KMS-11 (cell line): ENCODE data around the gene LILRA5.
A peak's percentile ranks its signal among the peaks of the same experiment; 100 is the strongest.

Experiments used
- H2AFZ ChIP-seq: fragments of 200-600 bp; sonication (generic); 2 replicates; pipeline ENCODE4 v1.6.1; 2016; ENCODE audit warnings: antibody characterized with exemption, mixed run types, low read depth
- H3K27ac ChIP-seq: fragments of 200-600 bp; sonication (generic); 2 replicates; pipeline ENCODE4 v1.6.1; 2016; ENCODE audit warnings: mild to moderate bottlenecking, mixed run types
- H3K27me3 ChIP-seq: fragments of 200-600 bp; sonication (generic); 2 replicates; pipeline ENCODE4 v1.6.1; 2017; ENCODE audit warnings: mild to moderate bottlenecking, low read depth, mixed run types, moderate library complexity; ENCODE audit not compliant: insufficient read depth
- H3K36me3 ChIP-seq: fragments of 200-600 bp; sonication (generic); 2 replicates; pipeline ENCODE4 v1.6.1; 2017; ENCODE audit warnings: mild to moderate bottlenecking, mixed run types; ENCODE audit not compliant: insufficient read depth
- H3K4me1 ChIP-seq: fragments of 200-600 bp; sonication (generic); 2 replicates; pipeline ENCODE4 v1.6.1; 2016; ENCODE audit warnings: mild to moderate bottlenecking, low read depth, mixed run types; ENCODE audit not compliant: poor library complexity, severe bottlenecking
- H3K4me2 ChIP-seq: fragments of 200-600 bp; sonication (generic); 2 replicates; pipeline ENCODE4 v1.7.0; 2016; ENCODE audit warnings: mild to moderate bottlenecking, mixed run types
- H3K4me3 ChIP-seq: fragments of 200-600 bp; sonication (generic); IDR thresholded peaks from 2 replicates; pipeline ENCODE4 v1.6.1; 2017; ENCODE audit warnings: low read depth, low read length, mixed read lengths; ENCODE audit not compliant: insufficient read depth
- H3K79me2 ChIP-seq: fragments of 200-600 bp; sonication (generic); 2 replicates; pipeline ENCODE4 v1.6.1; 2016; ENCODE audit warnings: low read depth, mixed run types; ENCODE audit not compliant: insufficient read depth
- H3K9ac ChIP-seq: fragments of 200-600 bp; sonication (generic); 2 replicates; pipeline ENCODE4 v1.6.1; 2016; ENCODE audit warnings: mild to moderate bottlenecking, mixed run types
- H4K20me1 ChIP-seq: fragments of 200-600 bp; sonication (generic); 2 replicates; pipeline ENCODE4 v1.6.1; 2016; ENCODE audit warnings: mild to moderate bottlenecking, mixed run types; ENCODE audit not compliant: insufficient read depth
- TF ChIP-seq, protein P1 (sequence below): fragments of 200-600 bp; sonication (generic); conservative IDR thresholded peaks from 2 replicates; pipeline ENCODE4 v1.6.1; 2017; ENCODE audit warnings: low read depth, mild to moderate bottlenecking, antibody characterized with exemption, low read length, moderate library complexity, mixed read lengths

The LILRA5 gene

GRCh38 chr19:54351474-54351873 is 38.5 kb upstream of the LILRA5 start:
- Histone ChIP-seq H3K9ac (no peak overlapping the region), H3K27ac (no peak overlapping the region), H3K79me2 (no peaks in the 10 kb centered on the region), H3K4me2 (peak overlapping the region; percentile 8; the same call in 1 of the 2 replicates), H3K4me1 (no peaks in the 10 kb centered on the region), H3K36me3 (no peaks in the 10 kb centered on the region), H4K20me1 (no peaks in the 10 kb centered on the region), H3K27me3 (peaks cover 3% of the 10 kb centered on the region; the same call in 1 of the 2 replicates), H3K4me3 (no peak overlapping the region), H2AFZ (no peak overlapping the region)
- TF ChIP-seq, protein P1, sequence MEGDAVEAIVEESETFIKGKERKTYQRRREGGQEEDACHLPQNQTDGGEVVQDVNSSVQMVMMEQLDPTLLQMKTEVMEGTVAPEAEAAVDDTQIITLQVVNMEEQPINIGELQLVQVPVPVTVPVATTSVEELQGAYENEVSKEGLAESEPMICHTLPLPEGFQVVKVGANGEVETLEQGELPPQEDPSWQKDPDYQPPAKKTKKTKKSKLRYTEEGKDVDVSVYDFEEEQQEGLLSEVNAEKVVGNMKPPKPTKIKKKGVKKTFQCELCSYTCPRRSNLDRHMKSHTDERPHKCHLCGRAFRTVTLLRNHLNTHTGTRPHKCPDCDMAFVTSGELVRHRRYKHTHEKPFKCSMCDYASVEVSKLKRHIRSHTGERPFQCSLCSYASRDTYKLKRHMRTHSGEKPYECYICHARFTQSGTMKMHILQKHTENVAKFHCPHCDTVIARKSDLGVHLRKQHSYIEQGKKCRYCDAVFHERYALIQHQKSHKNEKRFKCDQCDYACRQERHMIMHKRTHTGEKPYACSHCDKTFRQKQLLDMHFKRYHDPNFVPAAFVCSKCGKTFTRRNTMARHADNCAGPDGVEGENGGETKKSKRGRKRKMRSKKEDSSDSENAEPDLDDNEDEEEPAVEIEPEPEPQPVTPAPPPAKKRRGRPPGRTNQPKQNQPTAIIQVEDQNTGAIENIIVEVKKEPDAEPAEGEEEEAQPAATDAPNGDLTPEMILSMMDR, result no peak

DNA sequence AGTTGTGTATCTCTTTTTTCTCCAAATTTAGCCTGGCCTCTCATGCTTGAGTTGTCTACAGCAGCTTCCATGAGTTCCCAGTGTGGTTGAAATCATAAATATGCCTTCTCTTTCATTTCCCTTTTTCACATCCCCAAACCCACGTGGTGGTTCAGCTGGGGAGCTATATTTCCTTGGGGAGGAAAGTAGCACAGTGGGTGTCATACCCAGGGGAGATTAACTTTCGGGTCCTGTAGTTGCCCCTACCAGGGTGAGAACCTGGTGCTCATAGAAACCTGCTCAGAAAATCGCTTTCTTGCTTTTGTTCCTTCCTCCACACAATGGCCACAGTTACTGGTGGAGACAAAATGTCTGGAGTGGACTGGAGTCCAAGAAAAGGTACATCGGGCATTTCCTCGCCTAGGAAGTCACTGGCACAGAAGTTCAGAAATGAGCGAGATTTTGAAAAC is 33.0 kb upstream of the LILRA5 start:
- Histone ChIP-seq H3K79me2 (no peaks in the 10 kb centered on the region), H3K27me3 (peaks cover 18% of the 10 kb centered on the region; the same call in 1 of the 2 replicates), H3K4me1 (no peaks in the 10 kb centered on the region), H4K20me1 (no peaks in the 10 kb centered on the region), H3K9ac (no peak overlapping the region), H3K4me3 (no peak overlapping the region), H3K36me3 (no peaks in the 10 kb centered on the region), H2AFZ (no peak overlapping the region), H3K27ac (no peak overlapping the region), H3K4me2 (no peak overlapping the region)
- TF ChIP-seq, protein P1, result no peak

DNA sequence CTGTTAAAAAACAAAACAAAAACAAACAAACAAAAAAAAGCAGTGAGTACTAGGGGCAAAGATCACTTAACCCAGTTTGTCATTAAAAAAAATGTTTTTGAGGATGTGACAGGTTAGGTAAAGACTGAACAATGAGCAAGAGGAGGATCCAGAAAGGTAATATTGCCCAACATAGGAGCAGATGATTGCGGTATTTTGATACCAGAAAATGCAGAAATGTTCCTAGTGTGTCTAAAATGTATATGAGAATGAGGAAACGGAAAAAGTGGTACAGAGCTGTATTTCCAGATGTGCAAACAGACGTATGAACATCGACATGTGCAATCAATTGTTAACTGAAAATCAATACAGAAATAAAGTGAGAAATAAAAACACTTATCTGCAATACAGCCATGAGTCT is 30.9 kb upstream of the LILRA5 start:
- Histone ChIP-seq H3K27me3 (peaks cover 18% of the 10 kb centered on the region; the same call in 1 of the 2 replicates), H3K4me3 (no peak overlapping the region)

DNA sequence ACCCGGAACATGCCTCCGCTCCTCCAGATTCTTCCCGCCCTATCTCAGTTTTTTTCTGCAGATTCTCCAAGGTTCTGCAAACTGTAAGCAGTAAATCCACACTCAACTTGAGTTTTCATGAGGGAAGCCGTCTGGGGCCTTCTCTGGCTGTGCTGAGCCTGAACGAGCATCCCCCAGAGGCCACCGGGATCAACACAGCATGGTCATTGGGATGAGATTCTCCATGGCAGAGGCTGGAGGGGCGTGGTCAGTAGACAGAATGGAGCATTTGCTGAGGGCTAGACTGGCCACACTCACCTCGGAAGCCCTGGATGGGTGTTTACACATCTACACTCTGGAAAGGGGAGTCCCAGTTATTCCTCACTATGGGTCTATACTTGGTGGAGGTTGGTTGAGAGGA is 28.3 kb upstream of the LILRA5 start:
- TF ChIP-seq, protein P1, result no peak
- Histone ChIP-seq H3K4me1 (no peaks in the 10 kb centered on the region), H3K4me3 (no peak overlapping the region), H3K27ac (no peak overlapping the region), H4K20me1 (no peaks in the 10 kb centered on the region), H3K9ac (no peak overlapping the region), H3K4me2 (no peak overlapping the region), H3K79me2 (no peaks in the 10 kb centered on the region), H3K36me3 (no peaks in the 10 kb centered on the region), H2AFZ (no peak overlapping the region), H3K27me3 (peaks cover 18% of the 10 kb centered on the region; the same call in 1 of the 2 replicates)

More for the DNA sequence above, 30.9 kb upstream of the LILRA5 start:
- Histone ChIP-seq H4K20me1 (no peaks in the 10 kb centered on the region), H3K4me1 (no peaks in the 10 kb centered on the region), H3K27ac (no peak overlapping the region), H3K79me2 (no peaks in the 10 kb centered on the region), H3K9ac (no peak overlapping the region), H3K36me3 (no peaks in the 10 kb centered on the region), H2AFZ (no peak overlapping the region), H3K4me2 (no peak overlapping the region)
- TF ChIP-seq, protein P1, result no peak
